Naive thymus-derived CD4-positive, alpha-beta T cell (primary cell): ENCODE results near the gene SIRPD. TPM values are rescaled to one million over a fixed set of nuclear protein-coding genes. Genes with fewer than 3 reads are reported as not detected.
"Not testable (repeated sequence)": the region's sequence is repeated elsewhere in the genome, so short reads cannot be mapped to it uniquely, and the experiment has no call there.

Experiments
- ATAC-seq: fragments of 150-1000 bp; cut with Tn5 transposase; 2 replicates; pipeline ENCODE4 v1.10.0; 2021; ENCODE audit warnings: mild to moderate bottlenecking, moderate library complexity
- CTCF ChIA-PET: fragments of 350-600 bp; sonication (Branson Sonifier 250); formaldehyde crosslinking; loops from one replicate; lab custom pipeline; 2021; ENCODE audit warnings: antibody characterized with exemption; lab: Charles Lee
- POLR2A ChIA-PET: fragments of 350-600 bp; sonication (Branson Sonifier 250); formaldehyde crosslinking; loops from one replicate; lab custom pipeline; 2021; ENCODE audit warnings: antibody characterized with exemption, inconsistent platforms; lab: Charles Lee
- DNase-seq, 9 donors: peaks; one replicate each; pipeline versions ENCODE4 v3.0.0 to v3.0.0-alpha.2; 2020 to 2022; ENCODE audit warnings: mixed read lengths in 1 of 9
- H3K27ac ChIP-seq: one replicate; pipeline ENCODE4 v1.7.0; 2013; ENCODE audit warnings: mild to moderate bottlenecking, low read depth, low read length, moderate library complexity
- H3K27me3 ChIP-seq, 2 donors: one replicate each; pipeline ENCODE4 v1.7.0; 2013; ENCODE audit warnings: low read length in 2 of 2, mild to moderate bottlenecking in 2 of 2, moderate library complexity in 2 of 2; ENCODE audit not compliant: control insufficient read depth in 2 of 2, insufficient read depth in 2 of 2
- H3K36me3 ChIP-seq, 3 experiments: 1 replicate in 2 of 3; 2 replicates in 1 of 3; pipeline ENCODE4 v1.7.0; 2013; ENCODE audit warnings: low read length in 3 of 3, mild to moderate bottlenecking in 3 of 3, moderate library complexity in 1 of 3; ENCODE audit not compliant: insufficient read depth in 3 of 3, control insufficient read depth in 2 of 3
- H3K4me1 ChIP-seq, 2 donors: one replicate each; pipeline ENCODE4 v1.7.0; 2013; ENCODE audit warnings: low read length in 2 of 2, mild to moderate bottlenecking in 2 of 2, moderate library complexity in 1 of 2; ENCODE audit not compliant: control insufficient read depth in 2 of 2, insufficient read depth in 2 of 2
- H3K4me3 ChIP-seq: 2 replicates; pipeline ENCODE4 v1.7.0; 2013; ENCODE audit warnings: mild to moderate bottlenecking, low read length
- H3K9me3 ChIP-seq, 3 experiments: 1 replicate in 2 of 3; 2 replicates in 1 of 3; pipeline ENCODE4 v1.7.0; 2013; ENCODE audit warnings: low read length in 3 of 3; ENCODE audit not compliant: control insufficient read depth in 2 of 3
- H3K27ac Mint-ChIP-seq, 9 donors: one replicate each; pipeline ENCODE4 v1.8.0; 2020 to 2022; ENCODE audit warnings: mixed read lengths in 9 of 9, mild to moderate bottlenecking in 8 of 9, moderate library complexity in 5 of 9, inconsistent platforms in 2 of 9
- H3K27me3 Mint-ChIP-seq, 5 donors: one replicate each; pipeline ENCODE4 v1.8.0; 2021 to 2022; ENCODE audit warnings: mixed read lengths in 5 of 5, mild to moderate bottlenecking in 1 of 5
- H3K36me3 Mint-ChIP-seq, 5 donors: one replicate each; pipeline ENCODE4 v1.8.0; 2020 to 2022; ENCODE audit warnings: mixed read lengths in 5 of 5, mild to moderate bottlenecking in 3 of 5, inconsistent platforms in 1 of 5
- H3K4me1 Mint-ChIP-seq, 7 donors: one replicate each; pipeline ENCODE4 v1.8.0; 2020 to 2022; ENCODE audit warnings: mixed read lengths in 7 of 7, mild to moderate bottlenecking in 3 of 7, inconsistent platforms in 1 of 7
- H3K4me3 Mint-ChIP-seq, 10 donors: one replicate each; pipeline ENCODE4 v1.8.0; 2020 to 2022; ENCODE audit warnings: mild to moderate bottlenecking in 10 of 10, mixed read lengths in 10 of 10, moderate library complexity in 6 of 10, inconsistent platforms in 2 of 10
- H3K9me3 Mint-ChIP-seq, 11 donors: one replicate each; pipeline ENCODE4 v1.8.0; 2020 to 2022; ENCODE audit warnings: mixed read lengths in 11 of 11, mild to moderate bottlenecking in 4 of 11, inconsistent platforms in 1 of 11, moderate library complexity in 1 of 11
- intact Hi-C, 2 donors: fragments of 100-400 bp; cut with micrococcal nuclease; formaldehyde crosslinking; loops; one replicate each; pipeline ENCODE4 v1.15.1; 2023
- polyA plus RNA-seq, 2 donors: library from polyadenylated mRNA; unstranded; fragments of 300-500 nt; fragmentation: Illumina TruSeq; gene quantifications; one replicate each; pipeline ENCODE4 v1.2.3, GENCODE V29; 2021
- total RNA-seq, 6 experiments: library from RNA in 5 of 6; stranded (reverse) in 5 of 6; gene quantifications; 1 replicate in 5 of 6; 2 replicates in 1 of 6; pipeline ENCODE4 v1.2.3 and lab custom pipeline; 2021 to 2026

Gene SIRPD
- total and polyA plus RNA-seq, 7 experiments from 2014 or later, result 0.16 to 1.9 (median 0.34) TPM; not detected in 2

- H3K4me3 ChIP-seq, result no peak overlapping the region
- no peaks in the 10 kb centered on the region for H3K27me3 ChIP-seq
- no peak overlapping the region for H3K27ac Mint-ChIP-seq
- no peak for DNase-seq
- no peaks in the 10 kb centered on the region for H3K4me1 ChIP-seq
- no peak overlapping the region for H3K27ac ChIP-seq
- H3K9me3 ChIP-seq, result no peaks in the 10 kb centered on the region
- no peak for ATAC-seq
- peaks cover 0 to 6% (median 4%) of the 10 kb centered on the region in 7 donors for H3K4me1 Mint-ChIP-seq
- H3K4me3 Mint-ChIP-seq, result no peak overlapping the region
- ChIA-PET CTCF (no interaction called here), POLR2A (interaction anchor here (1.1 kb wide), 1 partner anchor 157 kb away, joined by 3 read pairs; no protein-coding TSS in a partner anchor)
- no peaks in the 10 kb centered on the region for H3K9me3 Mint-ChIP-seq
- intact Hi-C loops, result no loop called here
- H3K27me3 Mint-ChIP-seq, result no peaks in the 10 kb centered on the region
- H3K36me3 Mint-ChIP-seq, result peaks cover 1 to 23% (median 5%) of the 10 kb centered on the region in 5 donors
- H3K36me3 ChIP-seq, result no peaks in the 10 kb centered on the region
Observed at GRCh38 chr20:1577906-1578305, 20.4 kb upstream of the SIRPD start.

- POLR2A ChIA-PET, result interaction anchor here (1.1 kb wide), 1 partner anchor 157 kb away, joined by 3 read pairs; no protein-coding TSS in a partner anchor
- H3K27ac Mint-ChIP-seq, DNase-seq, H3K4me1 Mint-ChIP-seq, H3K27me3 Mint-ChIP-seq, CTCF ChIA-PET, intact Hi-C loops, H3K4me3 ChIP-seq, H3K4me3 Mint-ChIP-seq, ATAC-seq, H3K36me3 ChIP-seq, H3K27ac ChIP-seq, H3K4me1 ChIP-seq, H3K9me3 ChIP-seq, H3K27me3 ChIP-seq, H3K9me3 Mint-ChIP-seq: not testable (repeated sequence)
- peaks cover 0 to 23% (median 5%) of the 10 kb centered on the region in 5 donors for H3K36me3 Mint-ChIP-seq
Observed at GRCh38 chr20:1577313-1577712, 19.8 kb upstream of the SIRPD start.

- no peak for ATAC-seq
- no peaks in the 10 kb centered on the region for H3K9me3 Mint-ChIP-seq
- CTCF ChIA-PET, result no interaction called here
Observed at GRCh38 chr20:1576641-1577040, 19.1 kb upstream of the SIRPD start.

GRCh38 chr20:1576003-1576402 lies 18.5 kb upstream of the SIRPD start:
- H3K27ac ChIP-seq, DNase-seq, POLR2A ChIA-PET, intact Hi-C loops, H3K9me3 Mint-ChIP-seq, H3K9me3 ChIP-seq, H3K36me3 ChIP-seq, H3K4me3 Mint-ChIP-seq, H3K4me1 ChIP-seq, ATAC-seq, H3K27me3 Mint-ChIP-seq, H3K4me3 ChIP-seq, H3K27me3 ChIP-seq, H3K4me1 Mint-ChIP-seq, CTCF ChIA-PET, H3K27ac Mint-ChIP-seq: not testable (repeated sequence)
- H3K36me3 Mint-ChIP-seq, result peaks cover under 1 to 32% (median 5%) of the 10 kb centered on the region in 5 donors

More at GRCh38 chr20:1576641-1577040, 19.1 kb upstream of the SIRPD start:
- POLR2A ChIA-PET, result no interaction called here
- Histone ChIP-seq H3K4me1 (no peaks in the 10 kb centered on the region), H3K4me3 (no peak overlapping the region), H3K9me3 (no peaks in the 10 kb centered on the region), H3K27me3 (no peaks in the 10 kb centered on the region), H3K27ac (no peak overlapping the region), H3K36me3 (peaks cover 0 to under 1% (median 0%) of the 10 kb centered on the region in 3 experiments)
- no peak overlapping the region for H3K27ac Mint-ChIP-seq
- H3K27me3 Mint-ChIP-seq, result no peaks in the 10 kb centered on the region
- H3K4me3 Mint-ChIP-seq, result no peak overlapping the region
- peaks cover 0 to 25% (median 5%) of the 10 kb centered on the region in 5 donors for H3K36me3 Mint-ChIP-seq
- H3K4me1 Mint-ChIP-seq, result peaks cover 0 to 6% (median 4%) of the 10 kb centered on the region in 7 donors
- DNase-seq, result no peak
- intact Hi-C loops, result no loop called here

- POLR2A ChIA-PET, H3K4me1 ChIP-seq, H3K9me3 Mint-ChIP-seq, H3K27me3 ChIP-seq, ATAC-seq, H3K4me1 Mint-ChIP-seq, DNase-seq, H3K27ac ChIP-seq, H3K9me3 ChIP-seq, H3K4me3 ChIP-seq, H3K27me3 Mint-ChIP-seq, CTCF ChIA-PET, intact Hi-C loops, H3K27ac Mint-ChIP-seq, H3K4me3 Mint-ChIP-seq: not testable (repeated sequence)
- peaks cover 0 to 10% (median 0%) of the 10 kb centered on the region in 3 experiments for H3K36me3 ChIP-seq
- peaks cover 4 to 44% (median 12%) of the 10 kb centered on the region in 5 donors for H3K36me3 Mint-ChIP-seq
Observed at GRCh38 chr20:1571583-1571982, 14.1 kb upstream of the SIRPD start.

GRCh38 chr20:1569415-1569881 lies 11.9 kb upstream of the SIRPD start:
- no peak overlapping the region for H3K4me3 Mint-ChIP-seq
- ATAC-seq, result peak; percentile 70
- no peak overlapping the region for H3K27ac Mint-ChIP-seq
- no peak for DNase-seq
- no peaks in the 10 kb centered on the region for H3K27me3 Mint-ChIP-seq
- H3K9me3 Mint-ChIP-seq, result peaks cover 0 to 8% (median 0%) of the 10 kb centered on the region in 11 donors
- Histone ChIP-seq H3K9me3 (no peaks in the 10 kb centered on the region), H3K4me3 (no peak overlapping the region), H3K27ac (no peak overlapping the region), H3K27me3 (no peaks in the 10 kb centered on the region), H3K36me3 (peaks cover 0 to 10% (median 0%) of the 10 kb centered on the region in 3 experiments), H3K4me1 (no peaks in the 10 kb centered on the region)
- ChIA-PET CTCF (no interaction called here), POLR2A (interaction anchor here (0.5 kb wide), 1 partner anchor 341 kb away, joined by 3 read pairs; no protein-coding TSS in a partner anchor)
- intact Hi-C loops, result no loop called here
- peaks cover 0 to 6% (median 0%) of the 10 kb centered on the region in 7 donors for H3K4me1 Mint-ChIP-seq
- peaks cover 11 to 50% (median 27%) of the 10 kb centered on the region in 5 donors for H3K36me3 Mint-ChIP-seq

GRCh38 chr20:1568163-1568490 lies 10.6 kb upstream of the SIRPD start:
- intact Hi-C loops, result no loop called here
- H3K27ac Mint-ChIP-seq, result no peak overlapping the region
- CTCF ChIA-PET, result no interaction called here
- no peak overlapping the region for H3K4me3 Mint-ChIP-seq
- H3K27me3 Mint-ChIP-seq, result no peaks in the 10 kb centered on the region
- DNase-seq (no peak), ATAC-seq (no peak)
- H3K27ac ChIP-seq, result no peak overlapping the region
- H3K9me3 Mint-ChIP-seq, result peaks cover 0 to 12% (median 0%) of the 10 kb centered on the region in 11 donors
- H3K4me1 ChIP-seq, result no peaks in the 10 kb centered on the region
- peaks cover 0 to 10% (median 0%) of the 10 kb centered on the region in 3 experiments for H3K36me3 ChIP-seq
- POLR2A ChIA-PET, result no interaction called here
- H3K4me3 ChIP-seq, result no peak overlapping the region
- H3K4me1 Mint-ChIP-seq, result peaks cover 0 to 6% (median 0%) of the 10 kb centered on the region in 7 donors
- no peaks in the 10 kb centered on the region for H3K27me3 ChIP-seq
- H3K36me3 Mint-ChIP-seq, result peaks cover 11 to 61% (median 36%) of the 10 kb centered on the region in 5 donors
- H3K9me3 ChIP-seq, result no peaks in the 10 kb centered on the region
